SK-N-SH (cell line): ENCODE measurements around the gene RBM33. TPM values are rescaled to one million over a fixed set of nuclear protein-coding genes. Genes with fewer than 3 reads are reported as not detected.

ENCODE experiments used
- CTCF ChIA-PET: fragments of 300-600, 350-600 bp; formaldehyde crosslinking; extraction: SDS; loops from one replicate; lab custom pipeline; 2021; lab: Yijun Ruan, JAX
- POLR2A ChIA-PET: fragments of 350-600 bp; sonication (Branson Sonifier 250); formaldehyde crosslinking; extraction: SDS; loops from one replicate; lab custom pipeline; 2020; ENCODE audit warnings: antibody characterized with exemption, inconsistent platforms; lab: Yijun Ruan, JAX
- DNase-seq: peaks from one replicate; pipeline ENCODE4 v3.0.0; 2012
- H2AFZ ChIP-seq: fragments of 200-600 bp; sonication (generic); 2 replicates; pipeline ENCODE4 v1.8.1; 2016; ENCODE audit warnings: antibody characterized with exemption, mild to moderate bottlenecking, low read depth
- H3F3A ChIP-seq: fragments of 200-600 bp; sonication (generic); replicated peaks from 2 replicates; pipeline ENCODE3; 2016; ENCODE audit warnings: antibody characterized with exemption, mild to moderate bottlenecking; ENCODE audit not compliant: insufficient read depth
- H3K27ac ChIP-seq, 2 experiments: fragments of 200-500 bp in 1 of 2; fragments of 200-600 bp in 1 of 2; sonication (Bioruptor generic) in 1 of 2; sonication (generic), shearing (Covaris generic) in 1 of 2; 2 replicates each; pipeline versions ENCODE4 v1.5.1 to v1.6.1; 2014 to 2016; ENCODE audit warnings: low read depth in 2 of 2, inconsistent platforms in 1 of 2, low read length in 1 of 2, mild to moderate bottlenecking in 1 of 2, mixed read lengths in 1 of 2
- H3K27me3 ChIP-seq: fragments of 200-600 bp; sonication (generic), shearing (Covaris generic); 2 replicates; pipeline ENCODE4 v1.6.1; 2016; ENCODE audit warnings: mixed run types; ENCODE audit not compliant: insufficient read depth
- H3K36me3 ChIP-seq, 2 experiments: fragments of 200-500 bp in 1 of 2; fragments of 200-600 bp in 1 of 2; sonication (Bioruptor generic) in 1 of 2; sonication (generic) in 1 of 2; replicated peaks in 1 of 2; 2 replicates each; pipeline versions ENCODE3 to v1.5.1; 2014 to 2016; ENCODE audit warnings: low read length in 1 of 2, mild to moderate bottlenecking in 1 of 2; ENCODE audit not compliant: insufficient read depth in 2 of 2, control insufficient read depth in 1 of 2
- H3K4me1 ChIP-seq, 2 experiments: fragments of 200-500 bp in 1 of 2; fragments of 200-600 bp in 1 of 2; sonication (Bioruptor generic) in 1 of 2; sonication (generic), shearing (Covaris generic) in 1 of 2; 2 replicates each; pipeline versions ENCODE4 v1.5.1 to v1.6.1; 2014 to 2016; ENCODE audit warnings: low read depth in 1 of 2, low read length in 1 of 2, mixed run types in 1 of 2; ENCODE audit not compliant: insufficient read depth in 2 of 2, control insufficient read depth in 1 of 2
- H3K4me2 ChIP-seq: fragments of 200-600 bp; sonication (generic), shearing (Covaris generic); 2 replicates; pipeline ENCODE4 v1.6.1; 2017; ENCODE audit warnings: mixed run types
- H3K4me3 ChIP-seq, 2 experiments: fragments of 200-500 bp in 1 of 2; fragments of 200-600 bp in 1 of 2; sonication (Bioruptor generic) in 1 of 2; sonication (generic), shearing (Covaris generic) in 1 of 2; 2 replicates each; pipeline versions ENCODE4 v1.5.1 to v1.8.1; 2014 to 2016; ENCODE audit warnings: low read depth in 2 of 2, inconsistent platforms in 1 of 2, low read length in 1 of 2, mild to moderate bottlenecking in 1 of 2, mixed read lengths in 1 of 2, moderate library complexity in 1 of 2
- H3K79me2 ChIP-seq: fragments of 200-600 bp; sonication (generic); 2 replicates; pipeline ENCODE4 v1.8.1; 2017; ENCODE audit warnings: mild to moderate bottlenecking; ENCODE audit not compliant: insufficient read depth
- H3K9ac ChIP-seq: fragments of 200-600 bp; sonication (generic); 2 replicates; pipeline ENCODE4 v1.6.1; 2017; ENCODE audit warnings: mixed run types
- H3K9me2 ChIP-seq: fragments of 200-600 bp; sonication (generic); 2 replicates; pipeline ENCODE4 v1.6.1; 2017; ENCODE audit warnings: mixed run types
- H3K9me3 ChIP-seq: fragments of 200-600 bp; sonication (generic); 2 replicates; pipeline ENCODE4 v1.6.1; 2017; ENCODE audit warnings: mixed run types, mild to moderate bottlenecking, moderate library complexity
- H4K20me1 ChIP-seq: fragments of 200-600 bp; sonication (generic); 2 replicates; pipeline ENCODE4 v1.6.1; 2017; ENCODE audit warnings: mild to moderate bottlenecking, mixed run types; ENCODE audit not compliant: insufficient read depth
- ELF1 ChIP-seq: IDR thresholded peaks from 2 replicates; pipeline ENCODE4 v1.4.0; 2012
- FOSL2 ChIP-seq: IDR thresholded peaks from 2 replicates; pipeline ENCODE4 v1.4.0; 2012; ENCODE audit warnings: low read depth, mild to moderate bottlenecking, moderate library complexity, borderline replicate concordance
- MAX ChIP-seq: IDR thresholded peaks from 2 replicates; pipeline ENCODE4 v1.4.0; 2012; ENCODE audit warnings: low read depth
- MEF2A ChIP-seq: IDR thresholded peaks from 2 replicates; pipeline ENCODE4 v1.4.0; 2012; ENCODE audit warnings: low read depth, borderline replicate concordance
- NRF1 ChIP-seq: IDR thresholded peaks from 2 replicates; pipeline ENCODE4 v1.6.1; 2012; ENCODE audit warnings: low read depth, mild to moderate bottlenecking, low read length
- POLR2AphosphoS5 ChIP-seq: IDR thresholded peaks from 2 replicates; pipeline ENCODE4 v1.6.1; 2012; ENCODE audit warnings: low read depth, low read length
- RCOR1 ChIP-seq: fragments of 150-350 bp; IDR thresholded peaks from 2 replicates; pipeline ENCODE4 v1.6.1; 2017; ENCODE audit warnings: antibody characterized with exemption, low read length
- RFX5 ChIP-seq: IDR thresholded peaks from 2 replicates; pipeline ENCODE4 v1.6.1; 2012; ENCODE audit warnings: mild to moderate bottlenecking, improper control_type of control experiment, low read length
- RXRA ChIP-seq: IDR thresholded peaks from 2 replicates; pipeline ENCODE4 v1.4.0; 2012; ENCODE audit warnings: low read depth, mild to moderate bottlenecking, borderline replicate concordance
- SMC3 ChIP-seq: IDR thresholded peaks from 2 replicates; pipeline ENCODE4 v1.6.1; 2012; ENCODE audit warnings: low read depth, low read length, improper control_type of control experiment
- TAF1 ChIP-seq: IDR thresholded peaks from 2 replicates; pipeline ENCODE4 v1.6.1; 2012; ENCODE audit warnings: low read depth, mild to moderate bottlenecking, low read length, moderate library complexity, borderline replicate concordance
- USF2 ChIP-seq: fragments of 150-350 bp; IDR thresholded peaks from 2 replicates; pipeline ENCODE4 v1.6.1; 2017; ENCODE audit warnings: antibody characterized with exemption, low read length, low read depth, borderline replicate concordance
- WGBS: methylation state at CpG from one replicate; pipeline ENCODE4 v1.1.6; 2017; ENCODE audit warnings: low lambda C conversion rate; 5-methylcytosine and 5-hydroxymethylcytosine counted together
- polyA plus RNA-seq, 3 experiments: library from polyadenylated mRNA; depleted of rRNA; stranded (reverse); fragments of >200 nt; gene quantifications; 2 replicates each; pipeline ENCODE4 v1.2.3, GENCODE V29; 2012
- TF ChIP-seq, protein P1 (sequence below): fragments of 200-600 bp; sonication (generic); IDR thresholded peaks from 2 replicates; pipeline ENCODE4 v1.6.1; 2017; ENCODE audit warnings: antibody characterized with exemption, mild to moderate bottlenecking, moderate library complexity
- TF ChIP-seq, protein P2 (sequence below): IDR thresholded peaks from 2 replicates; pipeline ENCODE4; 2012
- TF ChIP-seq, protein P3 (sequence below): IDR thresholded peaks from 2 replicates; pipeline ENCODE4 v1.6.1; 2012; ENCODE audit warnings: mild to moderate bottlenecking, low read depth, low read length, moderate library complexity

Gene RBM33
- polyA plus RNA-seq, 1 of the 3 experiments (the other 2 are of a cell fraction): 13.8 TPM

- Histone ChIP-seq H3K36me3 (peaks cover 55 to 62% of the 10 kb centered on the region in 2 experiments), H3K79me2 (peaks cover 29% of the 10 kb centered on the region), H3K9ac (no peak overlapping the region), H3K9me2 (no peaks in the 10 kb centered on the region), H3K27me3 (no peaks in the 10 kb centered on the region), H3K4me3 (no peak overlapping the region), H3K9me3 (no peaks in the 10 kb centered on the region), H2AFZ (no peak overlapping the region), H3K27ac (no peak overlapping the region), H4K20me1 (peaks cover 52% of the 10 kb centered on the region), H3K4me2 (no peak overlapping the region), H3K4me1 (no peaks in the 10 kb centered on the region), H3F3A (peaks cover 16% of the 10 kb centered on the region)
- no peak for DNase-seq
- no peak for TF ChIP-seq USF2
- TF ChIP-seq, protein P1, sequence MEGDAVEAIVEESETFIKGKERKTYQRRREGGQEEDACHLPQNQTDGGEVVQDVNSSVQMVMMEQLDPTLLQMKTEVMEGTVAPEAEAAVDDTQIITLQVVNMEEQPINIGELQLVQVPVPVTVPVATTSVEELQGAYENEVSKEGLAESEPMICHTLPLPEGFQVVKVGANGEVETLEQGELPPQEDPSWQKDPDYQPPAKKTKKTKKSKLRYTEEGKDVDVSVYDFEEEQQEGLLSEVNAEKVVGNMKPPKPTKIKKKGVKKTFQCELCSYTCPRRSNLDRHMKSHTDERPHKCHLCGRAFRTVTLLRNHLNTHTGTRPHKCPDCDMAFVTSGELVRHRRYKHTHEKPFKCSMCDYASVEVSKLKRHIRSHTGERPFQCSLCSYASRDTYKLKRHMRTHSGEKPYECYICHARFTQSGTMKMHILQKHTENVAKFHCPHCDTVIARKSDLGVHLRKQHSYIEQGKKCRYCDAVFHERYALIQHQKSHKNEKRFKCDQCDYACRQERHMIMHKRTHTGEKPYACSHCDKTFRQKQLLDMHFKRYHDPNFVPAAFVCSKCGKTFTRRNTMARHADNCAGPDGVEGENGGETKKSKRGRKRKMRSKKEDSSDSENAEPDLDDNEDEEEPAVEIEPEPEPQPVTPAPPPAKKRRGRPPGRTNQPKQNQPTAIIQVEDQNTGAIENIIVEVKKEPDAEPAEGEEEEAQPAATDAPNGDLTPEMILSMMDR: no peak
- no peak for TF ChIP-seq POLR2AphosphoS5
- TF ChIP-seq, protein P2, sequence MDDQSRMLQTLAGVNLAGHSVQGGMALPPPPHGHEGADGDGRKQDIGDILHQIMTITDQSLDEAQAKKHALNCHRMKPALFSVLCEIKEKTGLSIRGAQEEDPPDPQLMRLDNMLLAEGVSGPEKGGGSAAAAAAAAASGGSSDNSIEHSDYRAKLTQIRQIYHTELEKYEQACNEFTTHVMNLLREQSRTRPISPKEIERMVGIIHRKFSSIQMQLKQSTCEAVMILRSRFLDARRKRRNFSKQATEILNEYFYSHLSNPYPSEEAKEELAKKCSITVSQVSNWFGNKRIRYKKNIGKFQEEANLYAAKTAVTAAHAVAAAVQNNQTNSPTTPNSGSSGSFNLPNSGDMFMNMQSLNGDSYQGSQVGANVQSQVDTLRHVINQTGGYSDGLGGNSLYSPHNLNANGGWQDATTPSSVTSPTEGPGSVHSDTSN: no peak
- TF ChIP-seq MEF2A: no peak
- no peak for TF ChIP-seq TAF1
- no peak for TF ChIP-seq ELF1
- no peak for TF ChIP-seq RCOR1
- no peak for TF ChIP-seq NRF1
- POLR2A ChIA-PET: no interaction called here
- whole genome bisulfite sequencing: 95% methylated on average over 3 of the region's 3 CpGs
- CTCF ChIA-PET: interaction anchor here (0.6 to 31.7 kb wide), 5 partner anchors 10 to 336 kb away, joined by 3 to 470 read pairs (median 4); no protein-coding TSS in a partner anchor
Observed at GRCh38 chr7:155735442-155736115, 91.1 kb downstream of the RBM33 start.

GRCh38 chr7:155737590-155737989, 93.1 kb downstream of the RBM33 start:
- Histone ChIP-seq H4K20me1 (peaks cover 45% of the 10 kb centered on the region), H3F3A (peaks cover 16% of the 10 kb centered on the region), H3K9me2 (no peaks in the 10 kb centered on the region), H3K79me2 (peaks cover 22% of the 10 kb centered on the region), H3K9ac (no peak overlapping the region), H3K4me3 (no peak overlapping the region), H3K9me3 (no peaks in the 10 kb centered on the region), H3K4me2 (no peak overlapping the region), H2AFZ (no peak overlapping the region), H3K27me3 (no peaks in the 10 kb centered on the region), H3K4me1 (no peaks in the 10 kb centered on the region), H3K27ac (no peak overlapping the region), H3K36me3 (peaks cover 61 to 71% of the 10 kb centered on the region in 2 experiments)
- ChIA-PET POLR2A (no interaction called here), CTCF (interaction anchor here (0.7 to 31.7 kb wide), 8 partner anchors 8 to 358 kb away, joined by 3 to 470 read pairs (median 3); no protein-coding TSS in a partner anchor)
- WGBS: 98% methylated on average over 4 of the region's 4 CpGs
- TF ChIP-seq RXRA: no peak
- no peak for TF ChIP-seq RCOR1
- TF ChIP-seq, protein P3, sequence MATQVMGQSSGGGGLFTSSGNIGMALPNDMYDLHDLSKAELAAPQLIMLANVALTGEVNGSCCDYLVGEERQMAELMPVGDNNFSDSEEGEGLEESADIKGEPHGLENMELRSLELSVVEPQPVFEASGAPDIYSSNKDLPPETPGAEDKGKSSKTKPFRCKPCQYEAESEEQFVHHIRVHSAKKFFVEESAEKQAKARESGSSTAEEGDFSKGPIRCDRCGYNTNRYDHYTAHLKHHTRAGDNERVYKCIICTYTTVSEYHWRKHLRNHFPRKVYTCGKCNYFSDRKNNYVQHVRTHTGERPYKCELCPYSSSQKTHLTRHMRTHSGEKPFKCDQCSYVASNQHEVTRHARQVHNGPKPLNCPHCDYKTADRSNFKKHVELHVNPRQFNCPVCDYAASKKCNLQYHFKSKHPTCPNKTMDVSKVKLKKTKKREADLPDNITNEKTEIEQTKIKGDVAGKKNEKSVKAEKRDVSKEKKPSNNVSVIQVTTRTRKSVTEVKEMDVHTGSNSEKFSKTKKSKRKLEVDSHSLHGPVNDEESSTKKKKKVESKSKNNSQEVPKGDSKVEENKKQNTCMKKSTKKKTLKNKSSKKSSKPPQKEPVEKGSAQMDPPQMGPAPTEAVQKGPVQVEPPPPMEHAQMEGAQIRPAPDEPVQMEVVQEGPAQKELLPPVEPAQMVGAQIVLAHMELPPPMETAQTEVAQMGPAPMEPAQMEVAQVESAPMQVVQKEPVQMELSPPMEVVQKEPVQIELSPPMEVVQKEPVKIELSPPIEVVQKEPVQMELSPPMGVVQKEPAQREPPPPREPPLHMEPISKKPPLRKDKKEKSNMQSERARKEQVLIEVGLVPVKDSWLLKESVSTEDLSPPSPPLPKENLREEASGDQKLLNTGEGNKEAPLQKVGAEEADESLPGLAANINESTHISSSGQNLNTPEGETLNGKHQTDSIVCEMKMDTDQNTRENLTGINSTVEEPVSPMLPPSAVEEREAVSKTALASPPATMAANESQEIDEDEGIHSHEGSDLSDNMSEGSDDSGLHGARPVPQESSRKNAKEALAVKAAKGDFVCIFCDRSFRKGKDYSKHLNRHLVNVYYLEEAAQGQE: no peak
- no peak for TF ChIP-seq FOSL2
- TF ChIP-seq POLR2AphosphoS5: no peak
- no peak for TF ChIP-seq MAX
- no peak for TF ChIP-seq RFX5
- no peak for TF ChIP-seq SMC3
- no peak for DNase-seq
